Measurements from ENCODE around the gene LRRC8C.
"Not testable (repeated sequence)": the region's sequence is repeated elsewhere in the genome, so short reads cannot be mapped to it uniquely, and the experiment has no call there.

The LRRC8C gene

DNA sequence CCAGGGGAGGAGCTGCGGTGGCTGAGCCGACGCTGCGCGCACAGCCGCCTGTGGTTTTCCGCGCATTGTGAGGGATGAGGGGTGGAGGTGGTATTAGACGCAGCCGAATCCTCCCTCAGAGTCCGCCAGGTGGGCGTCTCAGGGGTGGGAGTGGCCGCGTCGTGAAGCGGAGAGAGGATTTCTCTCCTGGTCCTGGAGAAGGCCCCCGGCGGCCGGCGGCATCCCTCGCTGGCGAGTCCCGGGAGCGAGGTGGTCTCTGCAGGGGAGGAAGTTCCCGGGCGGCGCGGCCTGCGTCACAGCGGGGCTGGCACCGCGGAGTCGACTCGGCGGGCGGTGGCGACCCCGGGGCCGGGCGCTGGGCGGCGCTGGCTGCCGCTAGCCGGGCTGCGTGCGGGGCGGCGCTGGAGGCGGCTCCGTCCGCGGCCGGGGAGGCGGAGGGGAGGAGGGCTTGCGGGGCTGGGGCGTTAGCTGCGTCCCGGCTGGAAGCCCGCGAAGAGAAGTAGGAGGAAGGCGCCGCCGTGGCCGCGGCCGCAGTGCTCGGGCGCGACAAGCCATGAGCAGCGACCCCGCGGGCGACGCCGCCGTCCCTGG, at the start of gene LRRC8C:
Gene LRRC8C, plus strand, starts transcription at position 464 of the 591 bp plus-strand sequence. CDS start 53,354 bp downstream, outside the sequence.
- DNase-seq (ENCODE audit: low spot score), result peak; percentile 87

GRCh38 chr1:89584211-89584610, 48.7 kb upstream of the LRRC8C start:
- no peak for DNase-seq (ENCODE audit: low spot score)

GRCh38 chr1:89584781-89585180, 48.1 kb upstream of the LRRC8C start:
- DNase-seq (ENCODE audit: low spot score), result no peak

- DNase-seq (ENCODE audit: low spot score), result no peak
These were observed 45.2 kb upstream of the LRRC8C start for GRCh38 chr1:89587729-89588161.

DNA sequence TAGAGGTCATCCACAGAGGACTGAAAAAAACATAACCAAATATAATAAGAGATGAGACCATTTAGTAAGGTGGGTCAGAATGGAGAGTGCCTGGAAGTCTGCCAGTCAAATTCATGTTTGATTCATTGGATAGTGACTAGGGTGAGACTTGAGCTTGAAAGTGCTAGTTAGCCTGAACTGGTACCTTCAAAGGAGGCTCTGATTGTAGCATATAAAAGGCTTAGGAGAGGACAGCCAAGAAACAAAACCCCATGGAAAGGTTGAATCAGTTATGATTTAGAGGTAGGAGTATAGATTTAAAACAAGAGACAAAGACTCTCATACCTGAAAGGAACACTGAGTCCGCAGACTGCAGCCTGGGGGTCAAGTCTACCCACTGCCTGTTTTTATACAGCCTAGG, 44.4 kb upstream of the LRRC8C start:
- DNase-seq (ENCODE audit: low spot score), result no peak

GRCh38 chr1:89589515-89589914, 43.4 kb upstream of the LRRC8C start:
- no peak for DNase-seq (ENCODE audit: low spot score)

- DNase-seq (ENCODE audit: low spot score), result no peak
These were observed 42.4 kb upstream of the LRRC8C start for GRCh38 chr1:89590341-89591080.

DNA sequence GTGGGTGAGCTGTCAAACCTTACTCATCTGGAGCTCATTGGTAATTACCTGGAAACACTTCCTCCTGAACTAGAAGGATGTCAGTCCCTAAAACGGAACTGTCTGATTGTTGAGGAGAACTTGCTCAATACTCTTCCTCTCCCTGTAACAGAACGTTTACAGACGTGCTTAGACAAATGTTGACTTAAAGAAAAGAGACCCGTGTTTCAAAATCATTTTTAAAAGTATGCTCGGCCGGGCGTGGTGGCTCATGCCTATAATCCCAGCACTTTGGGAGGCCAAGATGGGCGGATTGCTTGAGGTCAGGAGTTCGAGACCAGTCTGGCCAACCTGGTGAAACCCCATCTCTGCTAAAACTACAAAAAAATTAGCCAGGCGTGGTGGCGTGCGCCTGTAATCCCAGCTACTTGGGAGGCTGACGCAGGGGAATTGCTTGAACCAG, 40.0 kb upstream of the LRRC8C start:
- DNase-seq (ENCODE audit: low spot score), result not testable (repeated sequence)

DNA sequence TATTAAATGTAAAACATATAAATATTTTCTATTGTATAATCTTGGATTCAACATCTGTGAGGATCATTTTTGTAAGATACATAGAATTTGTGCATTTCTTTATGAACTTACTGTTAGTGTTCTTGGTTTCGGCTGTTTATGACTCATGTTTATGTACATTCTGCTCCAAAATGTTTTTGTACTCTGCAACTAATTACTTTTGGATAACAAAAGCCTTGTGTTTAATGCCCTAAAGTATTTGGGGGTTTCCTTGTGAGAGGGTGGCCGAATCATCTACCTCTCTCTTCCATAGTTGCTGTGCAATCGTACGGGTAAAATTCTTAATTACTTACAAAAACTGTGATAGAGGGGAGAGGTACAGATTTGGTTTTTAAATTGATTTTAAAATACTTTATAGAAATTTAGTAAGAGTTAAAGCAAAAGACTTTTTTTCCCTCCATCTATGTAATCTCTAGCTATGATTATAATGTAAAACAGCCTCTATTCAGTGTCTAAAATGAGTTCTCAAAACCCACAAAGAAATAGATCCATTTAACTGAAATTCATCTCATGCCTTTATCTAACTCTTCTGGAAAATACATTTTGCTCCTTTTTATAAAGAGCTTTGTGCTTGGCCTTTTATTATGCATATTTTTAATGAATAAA, 38.7 kb upstream of the LRRC8C start:
- DNase-seq (ENCODE audit: low spot score), result no peak

- no peak for DNase-seq (ENCODE audit: low spot score)
These were observed 36.2 kb upstream of the LRRC8C start for GRCh38 chr1:89596698-89597097.

- peak; percentile 71 for DNase-seq (ENCODE audit: low spot score)
These were observed 34.2 kb upstream of the LRRC8C start for GRCh38 chr1:89598450-89599331.

DNA sequence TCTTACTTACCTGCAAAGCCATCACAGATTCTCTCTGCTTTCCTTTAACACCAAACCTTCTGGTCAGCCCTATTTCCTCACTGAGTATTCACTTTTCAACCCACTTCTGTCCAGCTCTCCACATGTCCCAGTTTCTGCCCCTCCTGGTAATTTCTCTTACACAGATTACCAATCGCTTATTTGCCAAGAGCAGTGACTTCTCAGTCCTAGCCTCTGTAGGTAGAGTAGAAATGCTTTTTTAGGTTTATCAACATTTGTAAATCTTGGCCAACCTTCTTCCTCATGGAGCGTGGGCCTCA, 33.6 kb upstream of the LRRC8C start:
- DNase-seq (ENCODE audit: low spot score), result no peak

DNA sequence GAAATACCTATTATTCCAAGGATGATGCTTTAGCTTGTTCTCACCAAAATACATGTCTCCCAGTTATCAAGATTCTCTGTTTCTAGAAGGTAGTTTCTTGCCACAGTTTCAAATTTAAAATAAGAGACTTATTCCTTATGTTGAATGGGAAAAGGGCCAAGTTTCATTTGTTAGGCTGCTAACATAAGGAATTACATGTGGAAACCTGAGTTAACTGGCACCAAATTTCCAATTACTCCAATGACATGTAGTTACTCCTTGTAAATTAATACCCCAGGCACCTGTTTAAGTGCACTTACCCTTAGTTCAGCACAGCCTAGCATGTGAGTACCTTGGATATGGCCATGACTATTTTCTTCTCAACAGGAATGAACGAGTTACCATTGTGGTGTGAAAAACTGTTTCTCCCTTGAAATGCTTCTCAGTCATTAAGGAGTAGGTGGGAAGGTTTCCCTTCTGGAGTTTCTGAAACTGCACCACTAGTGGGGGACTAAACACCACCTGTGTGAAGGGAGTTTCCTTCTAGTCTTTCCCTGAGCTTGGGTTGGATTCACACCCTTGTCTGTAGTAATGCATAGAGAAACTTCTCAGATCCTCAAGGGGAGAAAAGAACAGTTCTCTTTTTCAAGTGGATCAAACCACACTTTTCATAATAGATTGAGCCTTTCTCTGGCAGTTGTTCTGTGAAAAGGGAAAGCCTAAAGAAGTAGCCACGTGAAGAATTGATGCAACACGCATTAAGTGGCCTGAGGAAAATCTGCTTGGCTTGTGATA, 32.3 kb upstream of the LRRC8C start:
- DNase-seq (ENCODE audit: low spot score), result no peak

GRCh38 chr1:89602871-89603404, 30.0 kb upstream of the LRRC8C start:
- DNase-seq (ENCODE audit: low spot score), result no peak

DNA sequence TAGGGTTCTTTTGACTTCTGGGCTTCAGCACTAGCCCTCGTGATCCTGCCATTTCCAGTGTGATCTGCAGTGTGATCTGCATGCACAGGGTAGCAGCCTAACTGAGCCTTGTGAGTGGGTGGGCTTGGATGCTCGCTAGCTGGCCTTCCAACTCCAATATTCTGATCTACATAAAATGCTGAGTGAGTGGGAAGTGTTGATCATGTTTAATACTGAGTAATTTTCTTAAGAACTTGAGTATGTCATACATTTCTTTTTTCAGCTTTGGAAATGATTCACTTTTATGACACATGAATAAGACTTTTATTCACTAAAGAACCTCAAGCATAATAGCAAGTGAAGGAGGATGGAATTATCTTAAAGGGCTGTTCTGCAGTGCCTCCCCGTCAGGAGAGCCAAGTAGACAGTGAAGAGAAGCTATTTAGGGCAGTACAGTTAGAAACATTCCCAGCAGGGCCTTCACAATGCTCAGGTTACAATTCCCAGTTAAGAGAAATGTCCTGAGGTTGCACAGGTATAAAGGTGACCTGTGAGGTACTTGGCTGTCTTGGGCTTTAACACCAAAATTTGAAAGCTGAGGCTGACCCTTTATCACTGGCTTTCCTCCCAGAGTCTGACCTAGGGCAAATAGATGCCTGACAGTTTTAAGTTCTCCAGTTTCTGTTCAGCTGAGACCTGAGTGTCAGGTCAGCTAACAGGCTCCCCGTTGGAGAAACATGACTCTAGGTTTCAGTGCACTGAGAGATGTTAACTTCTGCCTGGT, 29.1 kb upstream of the LRRC8C start:
- no peak for DNase-seq (ENCODE audit: low spot score)

DNA sequence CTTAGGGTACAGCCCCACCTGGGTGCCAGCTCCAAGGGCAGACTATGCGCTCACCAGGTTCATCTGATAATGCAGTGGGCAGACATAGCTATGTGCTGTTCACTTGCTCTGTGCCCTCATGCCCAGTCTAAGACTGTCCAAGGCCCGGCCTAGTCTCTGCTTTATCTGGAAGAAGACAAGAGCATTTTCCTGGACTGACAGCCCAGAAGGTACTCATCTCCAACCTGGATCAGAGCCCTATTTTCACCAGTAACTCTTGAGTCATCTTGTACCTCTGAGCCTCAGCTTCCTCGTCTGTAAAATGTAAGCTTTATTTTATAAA, 28.5 kb upstream of the LRRC8C start:
- DNase-seq (ENCODE audit: low spot score), result no peak

GRCh38 chr1:89605692-89606091, 27.2 kb upstream of the LRRC8C start:
- no peak for DNase-seq (ENCODE audit: low spot score)

DNA sequence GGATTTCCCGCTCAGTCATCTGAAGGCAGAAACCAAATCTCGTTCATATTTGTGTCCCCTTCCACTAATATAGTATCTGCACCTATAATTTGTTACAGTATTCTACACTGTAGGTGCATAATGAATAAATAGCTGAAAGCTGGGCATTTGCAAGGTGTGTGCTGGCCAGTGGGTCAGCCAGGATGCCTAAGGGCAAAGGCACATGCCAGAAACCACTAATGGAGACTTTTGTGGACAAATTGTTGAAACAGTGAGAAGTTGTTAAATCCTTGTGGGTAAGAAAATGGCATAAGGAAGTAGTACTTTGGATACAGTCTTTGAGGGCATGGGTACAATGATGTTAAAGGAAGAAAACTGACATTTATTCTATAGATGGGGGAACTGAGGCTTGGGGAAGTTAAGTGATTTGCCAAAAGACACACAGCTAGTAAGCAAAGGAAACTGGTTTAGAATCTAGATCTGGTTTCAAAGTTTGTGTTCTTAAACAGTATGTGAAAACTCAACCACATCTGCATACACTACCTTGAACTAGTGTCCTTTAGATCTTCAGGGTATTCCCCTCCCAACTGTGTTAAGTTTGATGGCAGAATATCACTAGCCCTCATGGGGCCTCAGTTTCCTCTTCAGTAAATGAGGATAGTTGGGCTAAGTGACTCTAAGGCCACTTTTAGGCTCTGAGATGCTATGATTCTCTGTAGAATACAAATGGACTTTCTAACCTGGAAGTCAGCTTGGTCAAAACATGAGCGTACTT, 26.5 kb upstream of the LRRC8C start:
- no peak for DNase-seq (ENCODE audit: low spot score)

- DNase-seq (ENCODE audit: low spot score), result no peak
These were observed 25.8 kb upstream of the LRRC8C start for GRCh38 chr1:89607156-89607555.
